Endothelial cell of umbilical vein (primary cell): ENCODE measurements around the gene ROBO2. TPM values are rescaled to one million over a fixed set of nuclear protein-coding genes. Genes with fewer than 3 reads are reported as not detected.

Experiments
- BruUV-seq: library from RNA; stranded (reverse); fragments of 400-500 nt; replicated peaks from 2 replicates; lab custom pipeline; 2021; lab: Mats Ljungman, UMichigan
- CTCF ChIA-PET: fragments of 300-600, 350-600 bp; sonication (Branson Sonifier 250); formaldehyde crosslinking; loops from one replicate; lab custom pipeline; 2021; ENCODE audit warnings: antibody characterized with exemption, inconsistent platforms; lab: Charles Lee
- POLR2A ChIA-PET: fragments of 300-600, 350-600 bp; sonication (Branson Sonifier 250); formaldehyde crosslinking; loops from one replicate; lab custom pipeline; 2021; ENCODE audit warnings: antibody characterized with exemption, inconsistent platforms; lab: Charles Lee
- DNase-seq: peaks from one replicate; pipeline ENCODE4 v3.0.0-alpha.2; 2011; ENCODE audit warnings: low read depth, low spot score
- FAIRE-seq: peaks from 2 replicates; lab custom pipeline; 2011; peaks lifted over from hg19 to GRCh38; lab: Jason Lieb, UNC
- H2AFZ ChIP-seq: 2 replicates; pipeline ENCODE4 v1.6.0; 2012; ENCODE audit warnings: low read depth, low read length, control low read depth, inconsistent platforms
- H3K27ac ChIP-seq: 2 replicates; pipeline ENCODE4 v1.5.1; 2011; ENCODE audit warnings: low read depth, mild to moderate bottlenecking, control low read depth, low read length, moderate library complexity; ENCODE audit not compliant: insufficient read depth
- H3K27me3 ChIP-seq, 2 experiments: 2 replicates each; pipeline versions ENCODE4 v1.6.0 to v1.6.1; 2011; ENCODE audit warnings: low read length in 2 of 2, mixed read lengths in 1 of 2; ENCODE audit not compliant: control insufficient read depth in 2 of 2, insufficient read depth in 2 of 2
- H3K36me3 ChIP-seq, 2 experiments: 2 replicates in 1 of 2; 3 replicates in 1 of 2; pipeline ENCODE4 v1.5.1; 2011; ENCODE audit warnings: low read length in 2 of 2, mild to moderate bottlenecking in 1 of 2, moderate library complexity in 1 of 2; ENCODE audit not compliant: control insufficient read depth in 2 of 2, insufficient read depth in 2 of 2; ENCODE audit errors: extremely low read depth in 1 of 2
- H3K4me1 ChIP-seq: 3 replicates; pipeline ENCODE4 v1.5.1; 2011; ENCODE audit warnings: mild to moderate bottlenecking, low read length; ENCODE audit not compliant: control insufficient read depth, insufficient read depth; ENCODE audit errors: extremely low read depth
- H3K4me2 ChIP-seq: 2 replicates; pipeline ENCODE4 v1.6.1; 2011; ENCODE audit warnings: low read length, control low read depth, mixed read lengths; ENCODE audit not compliant: insufficient read depth
- H3K4me3 ChIP-seq, 3 experiments: fragments of 200-600 bp in 1 of 3; sonication (generic), shearing (Covaris generic) in 1 of 3; replicated peaks in 1 of 3; 2 replicates each; pipeline ENCODE4 v1.5.1; 2011 to 2016; ENCODE audit warnings: control low read depth in 3 of 3, low read length in 3 of 3, mild to moderate bottlenecking in 2 of 3, inconsistent platforms in 1 of 3, low read depth in 1 of 3, moderate library complexity in 1 of 3; ENCODE audit not compliant: insufficient read depth in 1 of 3
- H3K79me2 ChIP-seq: 2 replicates; pipeline ENCODE4 v1.6.0; 2012; ENCODE audit warnings: low read length, inconsistent platforms; ENCODE audit not compliant: control insufficient read depth, insufficient read depth
- H3K9ac ChIP-seq: replicated peaks from 2 replicates; pipeline ENCODE3; 2011; ENCODE audit warnings: low read length, control low read depth; ENCODE audit not compliant: insufficient read depth; ENCODE audit errors: extremely low read depth
- H3K9me1 ChIP-seq: replicated peaks from 3 replicates; pipeline ENCODE4 v1.6.0; 2011; ENCODE audit warnings: mild to moderate bottlenecking, low read length; ENCODE audit not compliant: control insufficient read depth, insufficient read depth; ENCODE audit errors: extremely low read depth
- H3K9me3 ChIP-seq: replicated peaks from 2 replicates; pipeline ENCODE4 v1.5.1; 2012; ENCODE audit warnings: low read length, inconsistent platforms; ENCODE audit not compliant: control insufficient read depth, insufficient read depth
- H4K20me1 ChIP-seq: replicated peaks from 2 replicates; pipeline ENCODE3; 2011; ENCODE audit warnings: mild to moderate bottlenecking, low read length; ENCODE audit not compliant: control insufficient read depth, insufficient read depth; ENCODE audit errors: extremely low read depth
- CTCF ChIP-seq, 2 donors: IDR thresholded peaks; 1 replicate in 1 of 2; 2 replicates in 1 of 2; pipeline ENCODE4 v1.5.1; 2011; ENCODE audit warnings: low read length in 2 of 2, mild to moderate bottlenecking in 2 of 2, moderate library complexity in 2 of 2, control low read depth in 1 of 2, inconsistent platforms in 1 of 2, low read depth in 1 of 2; ENCODE audit not compliant: insufficient read depth in 1 of 2; ENCODE audit errors: extremely low read depth in 1 of 2
- EZH2 ChIP-seq: IDR thresholded peaks from 2 replicates; pipeline ENCODE4 v1.6.1; 2012; ENCODE audit warnings: borderline replicate concordance, low read depth, mild to moderate bottlenecking, moderate library complexity, low read length, inconsistent platforms; ENCODE audit not compliant: severe bottlenecking
- FOS ChIP-seq: IDR thresholded peaks from 2 replicates; pipeline ENCODE4 v1.6.1; 2011; ENCODE audit warnings: mild to moderate bottlenecking, low read length, moderate library complexity, borderline replicate concordance; ENCODE audit not compliant: insufficient read depth
- GATA2 ChIP-seq: IDR thresholded peaks from 2 replicates; pipeline ENCODE4 v1.7.0; 2011; ENCODE audit warnings: low read depth, mild to moderate bottlenecking, moderate library complexity, mixed read lengths, low read length; ENCODE audit not compliant: insufficient read length, insufficient read depth
- JUN ChIP-seq: IDR thresholded peaks from 2 replicates; pipeline ENCODE4 v1.6.1; 2011; ENCODE audit warnings: borderline replicate concordance, low read depth; ENCODE audit not compliant: insufficient read length, insufficient read depth
- MAX ChIP-seq: IDR thresholded peaks from 2 replicates; pipeline ENCODE4 v1.6.1; 2011; ENCODE audit not compliant: insufficient read depth, insufficient read length
- MYC ChIP-seq: IDR thresholded peaks from one replicate; pipeline ENCODE4 v1.6.1; 2011; ENCODE audit warnings: mild to moderate bottlenecking, low read depth, low read length
- POLR2A ChIP-seq: IDR thresholded peaks from 2 replicates; pipeline ENCODE4 v1.6.1; 2012; ENCODE audit warnings: low read depth, mild to moderate bottlenecking, control low read depth, low read length
- POLR2AphosphoS5 ChIP-seq: IDR thresholded peaks from 2 replicates; pipeline ENCODE4 v1.6.1; 2012; ENCODE audit warnings: low read depth, mild to moderate bottlenecking, control low read depth, low read length, moderate library complexity; ENCODE audit not compliant: insufficient read depth
- dilution Hi-C: fragments of 300-500 bp; cut with MboI; formaldehyde crosslinking; loops from one replicate; pipeline ENCODE4 v1.15.0; 2019; ENCODE audit warnings: low sequenced_read_pairs; ENCODE audit not compliant: extremely low pct_ligation_motif_present
- intact Hi-C: fragments of 100-400 bp; cut with micrococcal nuclease; formaldehyde crosslinking; loops from one replicate; pipeline ENCODE4 v1.10.0; 2022
- polyA plus RNA-seq, 4 experiments: library from polyadenylated mRNA; depleted of rRNA in 3 of 4; stranded (reverse) in 3 of 4; unstranded in 1 of 4; fragments of >200 nt; gene quantifications; 2 replicates each; pipeline versions ENCODE4 v1.2.1 to v1.2.3, GENCODE V29; 2011 to 2012; ENCODE audit warnings: missing spikeins in 1 of 4
- total RNA-seq: library from RNA; stranded (reverse); gene quantifications from 2 replicates; pipeline ENCODE4 v1.2.3, GENCODE V29; 2021

ROBO2 gene
- total and polyA plus RNA-seq, 2 donors (not counting 3 experiments of a cell fraction or from before 2014, with no cell fraction given) = not detected

GRCh38 chr3:77134769-77135168 is 94.9 kb downstream of the ROBO2 start:
- CTCF ChIA-PET = no interaction called here
- FAIRE-seq = no peak
- Histone ChIP-seq H3K27ac (no peak overlapping the region), H3K9ac (no peak overlapping the region), H3K9me3 (no peaks in the 10 kb centered on the region), H2AFZ (no peak overlapping the region), H3K4me1 (no peaks in the 10 kb centered on the region), H3K4me2 (no peak overlapping the region), H3K4me3 (no peak overlapping the region), H3K9me1 (no peaks in the 10 kb centered on the region), H4K20me1 (no peaks in the 10 kb centered on the region), H3K27me3 (no peaks in the 10 kb centered on the region), H3K79me2 (no peaks in the 10 kb centered on the region), H3K36me3 (no peaks in the 10 kb centered on the region)
- intact Hi-C loops = no loop called here
- POLR2A ChIA-PET = no interaction called here
- no peak for DNase-seq
- dilution Hi-C loops = no loop called here
- BruUV-seq = no TSS peak
- TF ChIP-seq GATA2 (no peak), POLR2AphosphoS5 (no peak), MYC (no peak), JUN (no peak), EZH2 (no peak), CTCF (IDR thresholded peaks at IDR 0.05; ENCODE audit: extremely low read depth in 1 of 2, insufficient read depth in 1 of 2, low read depth in 1 of 2, low read length in 2 of 2) (no peak), POLR2A (no peak), MAX (no peak), FOS (no peak)
